SKM-1 treated with dmso at 0.1 percent for 144 hours (cell line): ENCODE results near the gene WNT3A.

Experiments
- DNase-seq: peaks from one replicate; lab custom pipeline; 2025; ENCODE audit not compliant: unreplicated experiment; lab: John Stamatoyannopoulos, UW

The WNT3A gene

DNA sequence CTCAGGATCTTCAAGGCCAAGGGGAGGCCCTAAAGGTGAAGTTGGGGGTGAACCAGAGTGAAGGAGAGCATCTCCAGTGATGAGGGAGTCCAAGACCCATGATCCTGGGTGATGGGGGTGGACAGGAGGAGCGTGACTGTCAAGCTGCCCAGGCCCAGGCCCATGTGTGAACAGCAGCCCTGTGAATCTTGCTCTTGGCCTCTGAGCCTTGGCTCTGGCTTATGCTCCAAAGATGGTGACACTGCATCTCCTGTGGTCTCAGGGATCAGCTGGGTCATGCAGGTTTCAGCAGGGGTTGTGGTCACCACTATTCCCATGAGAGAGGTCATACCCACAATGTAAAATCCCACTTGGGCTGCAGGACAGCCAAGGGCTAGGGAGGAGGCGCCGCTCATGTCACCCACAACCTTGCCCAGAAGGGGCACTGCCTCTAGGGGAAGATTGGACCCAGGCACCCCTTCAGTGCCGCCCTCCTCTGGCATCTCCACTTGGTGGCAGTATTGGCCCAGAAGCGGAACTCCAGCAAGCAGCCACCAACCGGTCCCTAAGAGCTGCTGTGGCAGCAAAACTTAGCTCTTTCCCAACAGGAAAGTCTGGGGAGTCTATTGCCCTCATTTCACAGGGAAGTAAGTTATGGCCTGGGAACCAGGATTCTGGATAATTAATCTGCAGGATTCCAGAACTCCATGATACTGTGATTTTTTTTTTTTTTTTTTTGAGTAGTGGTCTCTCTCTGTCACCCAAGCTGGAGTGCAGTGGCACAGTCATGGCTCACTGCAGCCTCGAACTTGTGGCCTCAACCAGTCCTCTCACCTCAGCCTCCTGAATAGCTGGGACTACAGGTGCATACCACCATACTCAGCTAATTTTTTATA lies 7.5 kb upstream of the WNT3A start:
- peak; percentile 95 for DNase-seq

DNA sequence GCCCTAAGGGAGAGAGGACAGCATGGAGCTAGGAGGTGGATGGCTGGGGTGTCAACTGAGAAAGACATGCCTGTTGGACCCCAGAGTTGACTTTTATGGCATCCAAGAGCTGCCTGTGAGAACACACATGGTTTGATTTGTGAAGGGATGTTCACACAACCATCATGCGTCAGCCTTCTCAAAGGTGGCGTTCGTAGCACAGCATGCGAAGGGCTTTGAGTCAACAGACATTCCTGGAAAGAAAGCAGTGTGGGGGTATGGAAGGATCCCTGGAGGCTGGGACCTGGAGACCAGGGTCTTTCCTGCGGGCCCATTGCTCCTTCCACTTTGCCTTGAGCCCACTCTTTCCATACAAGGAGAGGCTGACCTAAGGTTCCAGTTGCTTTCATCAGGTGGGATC lies 6.4 kb upstream of the WNT3A start:
- DNase-seq: no peak

DNA sequence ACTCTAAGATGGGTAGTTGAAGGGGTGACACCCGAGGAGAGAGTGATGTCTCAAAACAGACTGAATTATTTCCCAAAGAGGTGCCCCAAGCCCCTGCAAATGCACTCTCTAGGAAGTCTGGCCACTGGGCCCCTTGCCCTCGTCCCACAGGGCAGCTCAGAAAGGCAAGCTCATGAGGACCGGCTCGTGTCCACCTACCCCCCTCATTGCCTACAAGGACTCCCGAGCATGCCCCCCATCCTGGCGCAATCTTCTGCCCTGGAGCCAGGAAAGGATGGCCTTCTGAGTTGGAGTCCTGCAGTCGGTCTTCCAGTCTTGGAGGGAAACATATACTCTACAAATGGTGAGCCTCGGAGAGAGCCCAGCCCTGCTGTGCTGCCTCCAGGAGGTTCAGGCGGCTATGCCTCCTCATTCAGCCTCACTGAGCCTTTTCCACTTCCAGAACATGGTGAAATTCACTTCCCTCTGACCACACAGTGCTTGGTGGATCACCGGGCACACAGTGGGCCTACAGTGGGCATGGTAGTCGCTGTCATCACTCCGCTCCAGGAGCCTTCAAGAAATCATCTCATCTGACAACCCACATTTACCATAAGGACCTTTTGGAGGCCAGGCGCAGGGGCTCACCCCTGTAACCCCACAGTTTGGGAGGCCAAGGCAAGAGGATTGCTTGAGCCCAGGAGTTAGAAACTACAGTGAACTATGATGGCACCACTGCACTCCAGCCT lies 5.8 kb upstream of the WNT3A start:
- DNase-seq: no peak

DNA sequence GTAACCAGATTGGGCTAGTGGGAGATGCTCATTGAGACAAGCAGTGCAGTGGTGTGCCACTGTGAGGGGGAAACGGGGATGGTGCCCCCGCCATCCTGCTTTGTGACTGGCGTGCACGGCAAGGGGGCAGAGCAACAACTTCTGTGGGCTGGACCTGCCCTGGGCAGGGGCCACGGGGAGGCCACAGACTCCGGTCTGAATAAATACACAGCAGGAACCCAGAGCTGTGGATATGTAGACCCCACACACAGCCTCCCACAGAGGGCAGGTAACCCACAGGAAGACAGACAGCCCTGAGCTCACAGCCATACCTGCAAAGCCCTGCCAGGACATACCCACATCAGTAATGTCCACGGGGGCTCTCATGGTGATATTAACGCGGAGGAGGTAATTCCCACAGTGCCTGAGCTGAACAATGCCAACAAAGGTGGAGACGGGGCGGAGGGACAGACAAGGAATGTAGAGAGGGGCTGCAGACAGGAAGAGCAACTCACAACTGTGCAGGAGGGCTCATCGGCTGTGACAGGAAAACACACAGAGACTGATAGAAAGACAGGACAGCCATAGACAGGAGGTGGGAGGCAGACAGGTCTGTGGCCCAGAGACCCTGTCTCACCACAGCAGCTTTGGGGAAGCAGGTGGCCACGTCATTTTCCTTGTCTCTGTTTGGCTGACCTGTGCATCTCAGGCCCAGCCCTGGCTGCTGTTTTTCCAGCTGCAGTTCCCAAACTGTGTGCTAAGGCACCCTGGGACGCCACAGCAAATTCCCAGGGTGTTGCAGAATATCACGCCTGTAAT lies 4.9 kb upstream of the WNT3A start:
- DNase-seq: no peak

DNA sequence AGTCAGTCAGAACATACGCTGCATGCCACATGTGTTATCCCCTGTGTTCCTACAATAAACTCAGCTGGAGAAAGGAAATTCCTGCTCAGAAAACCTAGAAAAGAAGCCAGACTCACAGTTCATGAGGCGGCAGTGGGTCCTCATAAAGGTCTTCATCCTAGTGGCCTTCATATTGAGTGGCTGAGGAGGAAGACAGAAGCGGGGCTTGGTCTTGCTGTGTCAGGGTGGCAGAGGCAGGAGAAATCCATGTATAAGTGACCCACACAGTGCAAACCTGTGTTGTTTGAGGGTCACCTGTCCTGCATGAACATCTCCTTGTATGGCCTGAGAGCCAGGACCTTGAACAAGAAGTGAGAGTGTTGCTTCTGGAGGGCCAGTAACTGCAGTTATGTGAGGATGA lies 4.0 kb upstream of the WNT3A start:
- no peak for DNase-seq

DNA sequence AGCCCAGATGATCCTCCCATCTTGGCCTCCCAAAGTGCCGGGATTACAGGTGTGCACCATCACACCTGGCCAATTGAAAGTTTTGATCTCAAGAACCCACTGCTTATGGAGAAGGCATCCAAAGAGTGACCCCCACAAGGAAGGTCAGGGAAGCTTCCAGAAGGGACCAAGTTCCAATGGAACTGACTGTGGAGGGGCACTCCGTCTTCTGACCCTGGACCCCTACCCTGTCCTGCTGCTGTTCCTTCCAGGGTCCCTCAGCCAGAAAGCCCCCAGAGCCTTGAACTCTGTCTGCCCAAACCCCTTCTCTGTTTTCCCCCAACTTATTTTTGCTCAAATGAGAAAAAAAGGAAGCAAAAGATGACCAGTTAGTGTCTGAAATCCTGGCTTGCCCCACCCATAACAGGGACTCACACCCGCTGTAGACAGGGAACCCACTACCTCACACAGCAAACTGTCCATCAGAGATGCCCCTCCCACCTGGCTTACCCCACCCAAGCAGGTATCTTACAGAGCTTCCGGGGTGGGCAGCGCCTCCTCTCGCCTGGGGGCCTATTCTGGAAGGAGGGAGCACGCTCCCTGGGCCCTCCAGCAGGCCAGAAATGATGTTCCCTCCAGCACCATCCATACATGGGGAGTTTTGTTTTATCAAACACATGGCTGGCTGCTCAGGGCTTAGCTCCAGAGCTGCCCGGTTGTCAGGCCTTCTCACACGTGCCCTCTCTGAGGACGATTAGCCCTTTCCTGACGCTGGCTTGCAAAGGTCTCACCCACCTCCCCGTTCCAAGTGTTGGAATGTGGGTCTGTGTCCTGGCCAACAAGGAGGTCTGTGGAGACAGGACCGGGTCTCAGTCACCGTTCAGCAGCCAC lies 3.1 kb upstream of the WNT3A start:
- no peak for DNase-seq

DNA sequence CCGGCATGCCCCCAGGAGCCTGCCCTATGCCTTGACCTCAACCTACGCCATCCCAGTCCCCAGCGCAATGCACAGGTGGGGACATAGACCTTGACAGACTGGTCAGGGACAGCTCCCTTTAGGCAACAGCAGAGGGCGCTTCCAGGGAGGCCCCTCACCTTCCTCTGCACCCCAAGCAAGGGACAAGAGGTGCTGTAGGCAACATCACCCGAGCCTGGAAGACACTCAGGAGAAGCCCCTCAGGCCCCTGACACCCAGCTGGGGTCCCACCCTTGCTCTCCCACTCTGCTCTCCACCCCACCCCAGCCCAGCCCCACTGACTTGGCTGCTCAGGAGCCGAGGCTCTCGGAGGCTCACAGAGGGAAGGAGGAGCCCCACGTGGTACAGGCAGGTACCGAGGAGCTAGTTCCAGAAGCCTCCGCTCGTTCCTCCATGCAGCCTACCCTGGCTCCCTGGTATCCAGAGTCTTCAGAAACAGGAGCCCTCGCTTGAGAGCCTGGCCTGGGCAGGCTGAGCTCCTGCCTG lies 2.4 kb upstream of the WNT3A start:
- peak; percentile 52 for DNase-seq

DNA sequence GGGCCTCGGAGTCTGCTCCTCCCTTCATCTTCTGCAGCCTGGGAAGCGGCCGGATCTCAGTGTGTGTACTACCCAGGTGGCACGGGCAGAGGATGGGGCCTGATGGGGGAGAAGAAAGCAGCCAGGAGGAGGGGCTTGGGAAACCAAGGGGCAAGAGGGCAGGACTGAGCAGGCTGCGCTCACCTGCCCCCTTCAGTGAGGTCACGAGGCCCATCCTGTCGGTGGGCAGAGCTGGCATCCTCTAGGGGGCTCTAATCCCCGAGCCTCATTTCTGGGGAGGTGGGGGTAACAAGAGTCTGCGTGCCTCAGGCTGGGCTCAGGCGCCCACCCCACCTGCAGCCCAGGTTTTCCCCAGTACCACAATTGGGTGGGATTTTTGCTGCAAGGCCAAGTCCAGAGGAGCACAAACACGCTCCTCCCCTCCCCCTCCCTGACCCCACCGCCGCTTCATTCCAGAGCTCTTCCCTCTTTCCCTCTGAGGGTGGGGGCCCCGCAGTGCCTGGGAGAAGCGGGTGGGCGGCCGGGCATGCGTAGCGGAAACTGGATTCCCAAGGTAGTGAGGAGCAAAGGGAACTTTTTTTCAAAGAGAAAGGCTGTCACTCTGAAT lies 1.8 kb upstream of the WNT3A start:
- no peak for DNase-seq

DNA sequence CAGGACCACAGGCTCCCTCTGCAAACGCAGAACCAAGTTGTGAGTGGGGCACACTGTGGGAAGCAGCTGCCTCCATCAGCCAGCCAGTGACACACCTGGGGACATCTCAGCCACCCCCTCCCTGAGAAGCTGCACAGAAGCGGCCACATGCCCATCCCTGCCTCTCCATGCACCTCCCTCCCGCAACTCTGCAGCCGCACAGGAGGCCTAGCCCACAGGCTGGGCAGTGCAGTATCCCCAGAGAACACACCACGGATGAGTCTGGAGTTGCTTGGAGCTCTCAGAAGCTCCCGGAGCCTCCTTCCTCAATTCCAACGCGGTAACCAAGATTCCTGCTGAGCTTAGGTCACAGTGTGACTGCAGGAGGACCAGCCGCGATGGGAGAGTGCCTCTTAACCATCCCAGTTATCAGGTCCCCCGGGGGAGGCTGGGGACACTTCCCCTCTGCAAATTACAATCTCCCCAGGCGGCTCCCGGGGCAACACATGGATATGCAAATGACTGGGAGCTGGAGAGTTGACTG lies 1.2 kb upstream of the WNT3A start:
- no peak for DNase-seq

DNA sequence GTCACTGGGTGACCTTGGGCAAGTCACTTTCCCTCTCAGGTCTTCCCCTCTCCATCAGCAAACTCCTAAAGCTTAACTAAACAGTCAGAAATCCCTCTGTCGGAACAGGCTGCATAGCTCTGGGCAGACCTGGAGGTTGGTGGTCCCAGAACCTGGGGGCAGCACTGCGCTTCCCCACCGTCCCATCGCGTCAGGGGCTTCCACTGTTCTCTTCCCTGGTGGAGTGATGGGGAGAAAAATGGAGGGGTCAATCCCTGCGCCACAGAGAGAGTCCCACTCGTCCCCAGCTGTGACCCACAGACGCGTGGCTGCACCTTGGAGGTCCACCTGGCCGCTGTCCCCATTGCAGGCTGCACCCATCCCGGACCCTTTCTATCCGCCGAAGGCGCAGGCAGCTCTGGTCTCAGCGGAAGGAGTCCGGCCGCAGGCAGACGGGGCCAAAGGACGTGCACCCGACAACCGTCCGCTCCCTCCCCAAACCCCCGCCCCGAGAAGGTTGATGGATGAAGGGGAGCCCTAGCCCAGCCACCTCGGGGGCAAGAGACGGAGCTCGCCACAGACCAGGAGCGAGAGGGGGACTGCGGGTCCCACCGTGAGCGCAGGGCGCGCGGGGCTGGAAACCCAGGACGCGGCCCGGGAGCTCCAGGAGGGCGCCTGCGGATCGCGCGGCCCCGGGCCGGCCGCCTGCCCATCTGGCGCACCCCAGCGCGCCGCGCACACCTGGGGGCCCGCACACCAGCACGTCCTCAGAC lies 588 bp upstream of the WNT3A start:
- DNase-seq: no peak

DNA sequence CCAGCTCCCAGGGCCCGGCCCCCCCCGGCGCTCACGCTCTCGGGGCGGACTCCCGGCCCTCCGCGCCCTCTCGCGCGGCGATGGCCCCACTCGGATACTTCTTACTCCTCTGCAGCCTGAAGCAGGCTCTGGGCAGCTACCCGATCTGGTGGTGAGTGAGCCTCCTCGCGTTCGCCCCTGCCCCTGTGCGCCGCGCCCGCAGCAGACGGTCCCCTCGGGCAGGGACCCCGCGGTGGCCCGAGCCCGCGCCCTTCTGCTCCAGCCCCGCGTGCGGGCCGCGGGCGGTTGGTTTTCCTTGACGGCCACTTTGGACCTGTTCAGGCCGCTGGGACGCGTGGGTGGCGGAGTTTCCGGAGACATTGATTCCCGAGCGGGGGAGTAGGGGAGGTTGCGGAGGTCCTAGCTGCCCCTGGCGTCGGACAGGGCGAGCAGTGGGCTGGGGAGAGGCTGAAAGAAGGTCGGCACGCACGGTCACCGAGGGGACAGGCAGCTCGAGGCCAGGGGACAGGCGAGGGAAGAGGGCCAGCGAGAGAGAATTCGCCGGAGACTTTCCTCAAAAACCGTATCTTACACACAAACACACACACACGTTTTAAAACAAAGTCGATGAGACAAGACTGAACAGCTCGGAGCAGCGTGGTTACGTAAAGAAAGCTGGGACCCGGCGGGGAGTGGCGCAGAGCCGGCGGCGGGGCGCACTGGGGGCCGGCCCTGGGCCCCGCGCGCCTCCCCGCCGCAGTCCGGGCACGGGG lies 427 bp downstream of the WNT3A start:
- no peak for DNase-seq

DNA sequence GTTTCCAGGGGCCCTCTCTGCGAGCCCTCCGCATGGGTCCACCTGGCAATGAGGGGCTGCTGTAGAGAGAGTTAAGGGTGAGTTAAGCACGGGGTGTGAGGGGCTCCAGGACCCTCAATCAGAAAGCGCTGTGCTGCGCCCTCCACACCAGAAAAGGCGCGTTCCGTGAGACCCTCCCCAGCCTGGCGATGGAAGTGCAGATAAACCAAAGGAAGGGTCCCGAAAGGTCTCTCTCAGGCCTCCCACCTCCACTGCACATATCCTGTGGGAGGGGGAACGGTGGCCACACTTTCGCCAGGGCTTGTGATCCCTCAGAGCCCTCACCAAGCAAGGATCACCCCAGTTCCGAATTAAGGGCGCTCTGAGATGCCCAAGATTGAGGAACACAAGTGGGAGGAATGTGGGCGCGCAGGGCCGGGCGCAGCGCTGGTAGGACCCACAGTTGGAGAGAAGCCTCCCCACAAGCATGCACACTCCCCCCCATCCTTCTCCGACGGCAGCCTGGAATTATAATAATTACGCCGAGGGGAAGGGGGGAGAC lies 1.1 kb downstream of the WNT3A start:
- no peak for DNase-seq

DNA sequence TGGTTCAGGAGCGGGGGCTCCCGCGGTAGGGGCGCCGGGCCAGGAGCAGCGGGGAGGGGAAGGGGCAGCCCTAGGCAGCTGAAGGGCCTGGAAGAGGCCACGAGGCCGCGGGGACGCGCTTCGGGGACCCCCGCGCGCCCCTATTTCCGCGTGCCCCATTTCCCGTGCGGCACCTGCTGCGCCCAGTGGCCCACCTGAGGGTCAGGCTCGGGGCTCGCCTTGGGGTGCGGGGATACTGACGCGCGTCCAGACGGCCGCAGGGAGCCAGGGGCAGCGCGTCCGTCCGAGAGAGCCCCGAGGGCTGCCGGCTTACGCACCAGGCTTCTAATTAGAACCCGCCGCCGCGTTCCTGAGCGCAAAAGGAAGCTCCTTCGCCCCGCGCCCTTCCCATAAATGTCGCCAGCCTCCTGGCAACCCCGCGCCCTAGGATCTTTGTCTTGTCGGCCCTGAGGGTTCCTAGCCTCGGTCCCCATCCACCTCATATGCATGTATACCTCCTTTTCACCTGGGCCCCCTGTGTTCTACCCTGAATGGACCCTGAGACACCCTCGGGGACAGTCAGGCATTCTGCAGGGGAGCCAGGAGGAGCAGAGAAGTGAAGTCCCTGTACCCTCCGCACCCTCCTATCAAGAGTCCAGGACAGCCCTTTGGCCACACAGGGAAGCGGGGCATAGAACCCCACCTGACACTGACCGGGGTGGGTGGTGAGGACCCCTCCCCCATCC lies 1.8 kb downstream of the WNT3A start:
- no peak for DNase-seq

DNA sequence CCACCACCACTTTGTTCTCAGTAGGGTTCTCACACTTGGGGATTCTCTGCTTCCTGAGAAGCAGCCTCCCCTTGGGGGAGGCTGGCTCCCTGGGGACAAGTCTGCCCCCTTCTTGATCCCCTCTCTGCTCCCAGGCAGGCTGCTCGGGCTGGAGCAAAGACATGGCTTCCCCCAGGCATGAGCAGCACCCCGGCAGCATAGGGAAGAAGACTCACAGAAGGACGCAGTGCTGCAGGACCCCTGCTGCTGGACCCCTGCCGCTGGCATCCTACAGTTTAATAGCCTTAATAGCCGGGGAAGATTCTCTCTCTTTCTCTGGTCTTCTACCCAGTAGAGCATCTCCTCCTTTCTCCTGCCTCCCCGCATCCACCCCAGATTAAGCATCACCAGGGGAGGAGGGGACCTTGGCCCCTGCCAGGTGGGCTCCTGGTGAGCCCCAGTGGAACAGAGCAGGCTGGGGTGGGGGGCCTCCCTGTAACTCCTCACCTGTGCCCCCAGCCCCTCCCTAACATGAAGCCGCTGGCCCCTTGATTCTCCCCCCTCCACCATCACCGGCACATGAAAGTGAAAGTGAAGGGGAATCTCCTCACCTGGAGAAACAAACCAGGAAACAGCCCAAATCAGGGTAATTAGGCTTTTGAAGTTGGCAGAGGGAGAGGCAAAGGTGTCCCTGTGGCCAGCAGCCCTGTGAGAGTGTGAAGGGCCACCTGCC lies 2.5 kb downstream of the WNT3A start:
- DNase-seq: no peak

DNA sequence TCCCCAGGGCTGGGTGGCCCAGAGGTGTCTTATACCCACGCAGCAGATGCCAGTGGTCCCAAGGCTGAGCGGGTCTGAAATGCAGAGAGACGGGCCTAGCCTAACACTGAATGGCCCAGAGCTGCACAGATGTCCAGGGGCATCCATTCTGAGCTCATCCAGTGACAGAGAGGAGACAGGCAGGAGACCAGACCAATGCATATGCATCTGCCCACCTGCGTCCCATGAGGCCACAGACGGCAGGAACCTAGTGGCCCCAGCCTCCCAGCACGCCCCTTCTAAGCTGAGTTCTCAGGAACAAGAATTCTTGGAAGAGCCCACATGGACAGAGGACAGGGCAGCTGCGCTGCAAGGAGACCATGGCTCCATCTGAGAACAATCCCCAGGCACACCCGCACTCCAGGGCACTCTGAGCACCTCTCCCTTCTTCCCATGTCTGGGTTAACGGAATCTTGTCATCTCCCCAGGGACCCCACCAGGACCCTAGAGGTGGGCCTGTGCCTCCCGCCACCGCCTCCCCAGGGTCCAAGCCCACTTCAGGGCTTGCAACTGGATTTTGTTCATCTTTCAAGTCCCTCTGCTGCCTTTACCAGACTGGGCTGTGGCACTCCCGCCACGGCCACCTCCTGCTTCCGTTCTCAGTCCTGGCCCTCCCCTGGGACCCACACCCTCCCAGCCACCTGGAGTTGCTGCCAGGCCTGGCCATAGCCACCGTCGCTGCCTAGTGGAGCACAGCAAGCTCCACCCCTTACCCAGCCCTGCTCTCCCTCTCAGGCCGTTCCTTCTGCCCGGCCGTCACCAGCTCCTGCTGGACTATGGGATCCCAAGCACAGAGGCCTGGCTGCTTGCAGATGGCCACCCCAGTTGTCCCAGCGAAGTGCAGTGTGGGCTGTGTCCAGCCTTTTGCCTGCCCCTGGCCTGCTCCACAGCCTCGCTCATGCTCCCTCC lies 3.3 kb downstream of the WNT3A start:
- DNase-seq: no peak

DNA sequence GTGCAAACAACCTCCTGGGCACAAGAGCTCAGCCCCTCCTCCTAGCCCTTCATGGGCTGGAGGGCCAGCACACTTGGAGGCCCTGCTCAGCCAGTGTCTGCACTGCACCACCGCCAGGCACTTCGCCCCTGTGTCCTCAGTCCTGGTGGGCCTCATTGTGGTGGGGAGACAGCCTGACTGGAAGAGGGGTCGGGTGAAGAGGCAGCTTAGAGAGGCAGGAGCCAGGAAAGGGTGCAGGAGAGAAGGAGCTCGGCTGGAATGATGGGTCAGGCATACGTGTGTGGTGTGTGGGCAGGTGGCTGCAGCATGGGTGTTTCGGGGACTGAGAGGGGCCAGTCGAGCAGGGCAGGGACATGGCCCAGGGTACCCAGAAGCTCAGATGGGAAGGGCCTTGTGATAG lies 4.1 kb downstream of the WNT3A start:
- no peak for DNase-seq
